IPS-NIHi7 (cell line): ENCODE results near the gene PHYH.
"Not testable (repeated sequence)": the region's sequence is repeated elsewhere in the genome, so short reads cannot be mapped to it uniquely, and the experiment has no call there.

Experiments
- DNase-seq: peaks from one replicate; pipeline ENCODE4 v3.0.0; 2012; ENCODE audit warnings: mixed read lengths; ENCODE audit errors: extremely low spot score

Gene PHYH

GRCh38 chr10:13271552-13272163, 28.2 kb downstream of the PHYH start:
- DNase-seq = peak; percentile 89

- no peak for DNase-seq
Observed at GRCh38 chr10:13270877-13271551, 28.9 kb downstream of the PHYH start.

GRCh38 chr10:13268841-13269240, 31.0 kb downstream of the PHYH start:
- no peak for DNase-seq

- no peak for DNase-seq
Observed at GRCh38 chr10:13268310-13268709, 31.6 kb downstream of the PHYH start.

- DNase-seq = no peak
Observed at GRCh38 chr10:13263591-13263990, 36.3 kb downstream of the PHYH start.

GRCh38 chr10:13262433-13262832, 37.4 kb downstream of the PHYH start:
- no peak for DNase-seq

- no peak for DNase-seq
Observed at GRCh38 chr10:13257621-13258140, 42.2 kb downstream of the PHYH start.

- no peak for DNase-seq
Observed at GRCh38 chr10:13256627-13257026, 43.2 kb downstream of the PHYH start.

GRCh38 chr10:13253726-13254125, 46.1 kb downstream of the PHYH start:
- no peak for DNase-seq

GRCh38 chr10:13247784-13248183, 52.1 kb downstream of the PHYH start:
- DNase-seq = no peak

- DNase-seq = no peak
Observed at GRCh38 chr10:13247246-13247645, 52.6 kb downstream of the PHYH start.

- DNase-seq = not testable (repeated sequence)
Observed at GRCh38 chr10:13242260-13242659, 57.6 kb downstream of the PHYH start.

GRCh38 chr10:13241613-13242012, 58.3 kb downstream of the PHYH start:
- DNase-seq = no peak

GRCh38 chr10:13239923-13240322, 59.9 kb downstream of the PHYH start:
- DNase-seq = no peak

GRCh38 chr10:13238271-13239077, 61.4 kb downstream of the PHYH start:
- DNase-seq = no peak

- no peak for DNase-seq
Observed at GRCh38 chr10:13236638-13237037, 63.2 kb downstream of the PHYH start.

- DNase-seq = not testable (repeated sequence)
Observed at GRCh38 chr10:13234736-13235135, 65.1 kb downstream of the PHYH start.

GRCh38 chr10:13234172-13234571, 65.7 kb downstream of the PHYH start, which contains the start of gene UCMA:
Gene UCMA, minus strand, starts transcription at chr10:13234374. Its CDS starts 116 bp downstream, at chr10:13234258.
- DNase-seq = peak; percentile 51

GRCh38 chr10:13233358-13233757, 66.5 kb downstream of the PHYH start:
- DNase-seq = no peak

- no peak for DNase-seq
Observed at GRCh38 chr10:13231808-13232207, 68.1 kb downstream of the PHYH start.

- DNase-seq = no peak
Observed at GRCh38 chr10:13231190-13231589, 68.7 kb downstream of the PHYH start.
